Measurements from ENCODE around the gene KCNIP2. TPM values are rescaled to one million over a fixed set of nuclear protein-coding genes. Genes with fewer than 3 reads are reported as not detected.
"Not testable (repeated sequence)": the region's sequence is repeated elsewhere in the genome, so short reads cannot be mapped to it uniquely, and the experiment has no call there.

KCNIP2 gene
- total RNA-seq, 1 donor from 2014 or later: 5.5 TPM

DNA sequence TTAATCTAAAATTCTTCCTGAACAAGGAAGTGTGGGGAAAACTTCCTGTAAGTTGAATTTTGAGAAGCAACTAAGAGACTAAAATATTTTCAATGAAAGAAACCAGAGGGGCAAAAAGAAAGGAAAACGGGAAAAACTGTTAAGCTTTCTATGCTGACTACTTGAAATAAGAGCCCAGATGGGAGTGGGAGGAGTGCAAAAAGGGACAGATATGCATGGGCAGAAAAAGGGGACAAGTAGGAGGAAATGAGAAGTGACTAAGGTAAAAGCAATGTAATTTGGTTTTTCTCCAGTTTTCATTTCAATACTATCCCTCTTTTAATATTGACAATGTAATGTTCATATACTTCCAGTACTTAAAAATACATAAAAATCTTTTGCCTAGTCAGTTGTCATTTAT lies 36.4 kb downstream of the KCNIP2 start:
- no peaks in the 10 kb centered on the region for H3K27me3 Mint-ChIP-seq
- no peaks in the 10 kb centered on the region for H3K9me3 Mint-ChIP-seq (ENCODE audit: low read depth)
- no peaks in the 10 kb centered on the region for H3K4me1 Mint-ChIP-seq (ENCODE audit: low read depth)
- peaks cover 18% of the 10 kb centered on the region for H3K36me3 Mint-ChIP-seq (ENCODE audit: insufficient read depth)
- TF ChIP-seq, protein P1, sequence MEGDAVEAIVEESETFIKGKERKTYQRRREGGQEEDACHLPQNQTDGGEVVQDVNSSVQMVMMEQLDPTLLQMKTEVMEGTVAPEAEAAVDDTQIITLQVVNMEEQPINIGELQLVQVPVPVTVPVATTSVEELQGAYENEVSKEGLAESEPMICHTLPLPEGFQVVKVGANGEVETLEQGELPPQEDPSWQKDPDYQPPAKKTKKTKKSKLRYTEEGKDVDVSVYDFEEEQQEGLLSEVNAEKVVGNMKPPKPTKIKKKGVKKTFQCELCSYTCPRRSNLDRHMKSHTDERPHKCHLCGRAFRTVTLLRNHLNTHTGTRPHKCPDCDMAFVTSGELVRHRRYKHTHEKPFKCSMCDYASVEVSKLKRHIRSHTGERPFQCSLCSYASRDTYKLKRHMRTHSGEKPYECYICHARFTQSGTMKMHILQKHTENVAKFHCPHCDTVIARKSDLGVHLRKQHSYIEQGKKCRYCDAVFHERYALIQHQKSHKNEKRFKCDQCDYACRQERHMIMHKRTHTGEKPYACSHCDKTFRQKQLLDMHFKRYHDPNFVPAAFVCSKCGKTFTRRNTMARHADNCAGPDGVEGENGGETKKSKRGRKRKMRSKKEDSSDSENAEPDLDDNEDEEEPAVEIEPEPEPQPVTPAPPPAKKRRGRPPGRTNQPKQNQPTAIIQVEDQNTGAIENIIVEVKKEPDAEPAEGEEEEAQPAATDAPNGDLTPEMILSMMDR (IDR thresholded peaks at IDR 0.05; ENCODE audit: unreplicated experiment): no peak
- DNase-seq (ENCODE audit: low spot score, unreplicated experiment): no peak
- H3K4me3 Mint-ChIP-seq (ENCODE audit: low read depth): no peak overlapping the region
- H3K27ac Mint-ChIP-seq: no peak overlapping the region

DNA sequence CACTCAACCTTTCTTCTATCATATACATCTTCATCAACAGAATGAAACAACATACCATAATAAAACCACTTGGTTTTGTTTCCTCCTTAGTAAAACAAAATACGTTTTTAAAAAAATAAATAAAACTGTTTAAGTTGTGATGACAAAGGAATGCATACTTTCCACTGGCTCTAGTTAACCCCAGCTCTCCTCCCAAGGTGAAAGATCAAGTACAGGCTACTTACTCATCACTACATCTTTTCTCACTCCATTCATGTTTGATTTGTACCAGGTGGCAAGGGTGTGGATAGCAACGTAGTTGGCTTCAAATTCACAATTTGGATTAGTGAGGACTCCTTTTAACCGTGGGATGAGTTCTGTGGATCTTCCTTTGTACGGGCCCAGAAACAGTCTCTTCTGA lies 40.1 kb downstream of the KCNIP2 start:
- Mint-ChIP-seq H3K9me3 (ENCODE audit: low read depth) (no peaks in the 10 kb centered on the region), H3K4me1 (ENCODE audit: low read depth) (no peaks in the 10 kb centered on the region), H3K27me3 (no peaks in the 10 kb centered on the region), H3K4me3 (ENCODE audit: low read depth) (no peak overlapping the region), H3K36me3 (ENCODE audit: insufficient read depth) (peaks cover 32% of the 10 kb centered on the region), H3K27ac (no peak overlapping the region)
- TF ChIP-seq, protein P1 (IDR thresholded peaks at IDR 0.05; ENCODE audit: unreplicated experiment): no peak
- DNase-seq (ENCODE audit: low spot score, unreplicated experiment): no peak

DNA sequence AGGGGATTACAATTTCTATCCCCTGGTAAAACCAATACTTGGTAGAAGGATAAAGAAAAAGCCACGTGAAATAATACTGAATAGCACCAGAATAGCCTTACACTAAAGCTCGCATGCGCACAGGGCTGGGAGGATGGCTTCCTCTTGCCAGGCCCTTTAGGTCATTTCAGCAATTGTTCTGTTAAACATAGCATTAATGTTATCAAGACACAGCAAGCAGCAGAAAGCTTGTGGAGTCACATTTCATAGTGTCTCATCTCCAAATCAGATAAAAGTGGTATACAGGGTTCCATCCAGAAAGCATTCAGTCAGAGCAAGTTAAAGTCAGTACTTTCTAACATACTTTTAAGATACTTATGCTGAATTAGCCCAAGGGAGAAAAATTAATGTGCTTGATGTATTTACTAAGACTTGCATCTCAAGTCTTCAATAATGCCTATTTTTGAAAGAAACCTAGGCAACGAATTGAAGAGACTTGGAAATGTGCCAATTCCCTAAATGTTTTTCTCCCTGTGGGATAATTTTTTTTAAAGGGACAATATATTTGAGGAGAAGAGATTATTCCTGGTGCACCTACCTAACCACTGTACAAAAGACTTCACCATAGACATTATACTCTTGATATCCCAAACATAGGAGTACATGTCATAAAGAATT lies 46.1 kb downstream of the KCNIP2 start:
- TF ChIP-seq, protein P1 (IDR thresholded peaks at IDR 0.05; ENCODE audit: unreplicated experiment): no peak
- no peaks in the 10 kb centered on the region for H3K9me3 Mint-ChIP-seq (ENCODE audit: low read depth)
- H3K36me3 Mint-ChIP-seq (ENCODE audit: insufficient read depth): peaks cover 35% of the 10 kb centered on the region
- no peak overlapping the region for H3K4me3 Mint-ChIP-seq (ENCODE audit: low read depth)
- no peak for DNase-seq (ENCODE audit: low spot score, unreplicated experiment)
- H3K4me1 Mint-ChIP-seq (ENCODE audit: low read depth): no peaks in the 10 kb centered on the region
- no peaks in the 10 kb centered on the region for H3K27me3 Mint-ChIP-seq
- no peak overlapping the region for H3K27ac Mint-ChIP-seq

- Mint-ChIP-seq H3K27ac (no peak overlapping the region), H3K27me3 (no peaks in the 10 kb centered on the region), H3K9me3 (ENCODE audit: low read depth) (no peaks in the 10 kb centered on the region), H3K4me3 (ENCODE audit: low read depth) (no peak overlapping the region), H3K36me3 (ENCODE audit: insufficient read depth) (peaks cover 21% of the 10 kb centered on the region), H3K4me1 (ENCODE audit: low read depth) (no peaks in the 10 kb centered on the region)
- DNase-seq (ENCODE audit: low spot score, unreplicated experiment): no peak
- TF ChIP-seq, protein P1 (IDR thresholded peaks at IDR 0.05; ENCODE audit: unreplicated experiment): no peak
Measured at GRCh38 chr10:101793526-101793925, 50.1 kb downstream of the KCNIP2 start.

DNA sequence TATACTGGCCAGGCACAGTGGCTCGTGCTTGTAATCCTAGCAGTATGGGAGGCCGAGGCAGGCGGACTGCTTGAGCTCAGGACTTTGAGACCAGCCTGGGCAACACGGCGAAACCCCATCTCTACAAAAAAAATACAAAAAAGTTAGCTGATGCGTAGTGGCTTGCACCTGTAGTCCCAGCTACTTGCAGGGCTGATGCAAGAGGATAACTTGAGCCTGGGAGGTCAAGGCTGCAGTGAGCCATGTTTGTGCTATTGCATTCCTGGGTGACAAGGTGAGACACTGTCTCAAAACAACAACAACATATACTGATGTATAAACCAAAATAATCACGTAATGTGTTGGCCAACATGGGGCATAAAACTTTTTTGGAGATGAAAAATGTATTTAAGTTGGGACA lies 53.9 kb downstream of the KCNIP2 start:
- Mint-ChIP-seq H3K27ac (no peak overlapping the region), H3K36me3 (ENCODE audit: insufficient read depth) (peaks cover 28% of the 10 kb centered on the region), H3K4me3 (ENCODE audit: low read depth) (no peak overlapping the region), H3K27me3 (no peaks in the 10 kb centered on the region), H3K9me3 (ENCODE audit: low read depth) (no peaks in the 10 kb centered on the region), H3K4me1 (ENCODE audit: low read depth) (no peaks in the 10 kb centered on the region)
- DNase-seq (ENCODE audit: low spot score, unreplicated experiment): no peak
- TF ChIP-seq, protein P1 (IDR thresholded peaks at IDR 0.05; ENCODE audit: unreplicated experiment): no peak

- not testable (repeated sequence) for H3K4me3 Mint-ChIP-seq (ENCODE audit: low read depth); H3K4me1 Mint-ChIP-seq (ENCODE audit: low read depth); H3K27ac Mint-ChIP-seq; H3K27me3 Mint-ChIP-seq; DNase-seq (ENCODE audit: low spot score, unreplicated experiment); H3K9me3 Mint-ChIP-seq (ENCODE audit: low read depth)
- peaks cover 26% of the 10 kb centered on the region for H3K36me3 Mint-ChIP-seq (ENCODE audit: insufficient read depth)
Measured at GRCh38 chr10:101789231-101789630, 54.4 kb downstream of the KCNIP2 start.

All from progenitor cell of endocrine pancreas (in vitro differentiated cells).